ENCODE measurements around the gene RARRES1.

- TF ChIP-seq CTCF (IDR thresholded peaks at IDR 0.05; ENCODE audit: low read length) (no peak), EZH2 (optimal IDR thresholded peaks at IDR 0.05; ENCODE audit: low read depth, low read length) (no peak), EZH2phosphoT487 (IDR thresholded peaks at IDR 0.05; ENCODE audit: low read length) (no peak)
These were observed 82.5 kb downstream of the RARRES1 start for GRCh38 chr3:158649791-158650190.

Data from MM.1S (cell line).